Measurements from ENCODE around the gene SATB1.

- TF ChIP-seq POLR2AphosphoS5 (IDR thresholded peaks at IDR 0.05; ENCODE audit: borderline replicate concordance, low read depth, low read length) (no peak), EZH2 (IDR thresholded peaks at IDR 0.05) (no peak)
Observed at GRCh38 chr3:18446149-18446825, 21.1 kb upstream of the SATB1 start.
